GM12892 (cell line): ENCODE data around the gene TAS2R16. TPM values are rescaled to one million over a fixed set of nuclear protein-coding genes. Genes with fewer than 3 reads are reported as not detected.

ENCODE experiments used
- DNase-seq: peaks from one replicate; pipeline ENCODE4 v3.0.0; 2011; ENCODE audit not compliant: insufficient read length
- FAIRE-seq: peaks from 2 replicates; lab custom pipeline; 2011; peaks lifted over from hg19 to GRCh38; lab: Jason Lieb, UNC
- POLR2A ChIP-seq: IDR thresholded peaks from 2 replicates; pipeline ENCODE4 v1.6.1; 2011; ENCODE audit warnings: low read depth, low read length, control low read depth
- POLR2AphosphoS5 ChIP-seq: IDR thresholded peaks from 2 replicates; pipeline ENCODE4 v1.6.1; 2011; ENCODE audit warnings: low read depth, low read length, control low read depth
- TAF1 ChIP-seq: IDR thresholded peaks from 2 replicates; pipeline ENCODE4 v1.6.1; 2011; ENCODE audit warnings: low read depth, mild to moderate bottlenecking, control low read depth, low read length, borderline replicate concordance
- polyA plus RNA-seq: library from polyadenylated mRNA; unstranded; fragments of >200 nt; gene quantifications from one replicate; pipeline ENCODE4 v1.2.1, GENCODE V29; 2012; ENCODE audit warnings: missing spikeins, inconsistent platforms; ENCODE audit not compliant: missing spikeins

TAS2R16 gene
- polyA plus RNA-seq = not detected

- DNase-seq (no peak), FAIRE-seq (no peak)
These were observed at the start of gene TAS2R16 for GRCh38 chr7:122995600-122995999. Gene TAS2R16 (minus strand): TSS chr7:122995700. CDS start chr7:122995634, 66 bp downstream.

GRCh38 chr7:123043642-123044041 is 48.1 kb upstream of the TAS2R16 start:
- DNase-seq (no peak), FAIRE-seq (no peak)
- TF ChIP-seq TAF1 (no peak), POLR2A (no peak), POLR2AphosphoS5 (no peak)

More at GRCh38 chr7:122995600-122995999, at the start of gene TAS2R16:
- TF ChIP-seq TAF1 (no peak), POLR2A (no peak), POLR2AphosphoS5 (no peak)

- FAIRE-seq = no peak
- TF ChIP-seq POLR2AphosphoS5 (no peak), POLR2A (no peak), TAF1 (no peak)
- no peak for DNase-seq
These were observed 45.6 kb upstream of the TAS2R16 start for GRCh38 chr7:123041101-123041500.

- TF ChIP-seq POLR2A = no peak
- no peak for TF ChIP-seq POLR2AphosphoS5
- no peak for TF ChIP-seq TAF1
- no peak for DNase-seq
- no peak for FAIRE-seq
These were observed 43.8 kb upstream of the TAS2R16 start for GRCh38 chr7:123039269-123039668.

GRCh38 chr7:123034106-123034505 is 38.6 kb upstream of the TAS2R16 start:
- TF ChIP-seq POLR2A = no peak
- no peak for TF ChIP-seq POLR2AphosphoS5
- no peak for TF ChIP-seq TAF1
- DNase-seq (no peak), FAIRE-seq (no peak)

- no peak for TF ChIP-seq POLR2AphosphoS5
- FAIRE-seq (no peak), DNase-seq (no peak)
These were observed 35.1 kb upstream of the TAS2R16 start for GRCh38 chr7:123030631-123031030.

- no peak for DNase-seq
- FAIRE-seq = no peak
- TF ChIP-seq TAF1 (no peak), POLR2A (no peak), POLR2AphosphoS5 (no peak)
These were observed 32.8 kb upstream of the TAS2R16 start for GRCh38 chr7:123028339-123028738.

- TF ChIP-seq POLR2AphosphoS5 (no peak), TAF1 (no peak), POLR2A (no peak)
- no peak for FAIRE-seq
- no peak for DNase-seq
These were observed 30.8 kb upstream of the TAS2R16 start for GRCh38 chr7:123026251-123026650.

- FAIRE-seq (no peak), DNase-seq (no peak)
- TF ChIP-seq POLR2AphosphoS5 (no peak), POLR2A (no peak), TAF1 (no peak)
These were observed 29.7 kb upstream of the TAS2R16 start for GRCh38 chr7:123024989-123025758.

- DNase-seq (no peak), FAIRE-seq (no peak)
- TF ChIP-seq TAF1 (no peak), POLR2AphosphoS5 (no peak), POLR2A (no peak)
These were observed 27.6 kb upstream of the TAS2R16 start for GRCh38 chr7:123023126-123023525.

GRCh38 chr7:123022576-123022975 is 27.1 kb upstream of the TAS2R16 start:
- TF ChIP-seq POLR2A (no peak), POLR2AphosphoS5 (no peak), TAF1 (no peak)
- FAIRE-seq = no peak
- DNase-seq = no peak

- DNase-seq = no peak
- no peak for TF ChIP-seq TAF1
- no peak for TF ChIP-seq POLR2A
- no peak for TF ChIP-seq POLR2AphosphoS5
- FAIRE-seq = no peak
These were observed 16.9 kb upstream of the TAS2R16 start for GRCh38 chr7:123012435-123012834.
